SH-SY5Y (cell line): ENCODE data around the gene SHF.

ENCODE experiments used
- GATA2 ChIP-seq: IDR thresholded peaks from 2 replicates; pipeline ENCODE4 v1.6.1; 2011; ENCODE audit warnings: mild to moderate bottlenecking, low read depth, low read length
- GATA3 ChIP-seq: IDR thresholded peaks from 2 replicates; pipeline ENCODE4 v1.6.1; 2011; ENCODE audit warnings: low read depth, mild to moderate bottlenecking, low read length, moderate library complexity

SHF gene

GRCh38 chr15:45167631-45168205 is 20.0 kb downstream of the SHF start:
- TF ChIP-seq GATA3 (no peak), GATA2 (no peak)

- TF ChIP-seq GATA2 (no peak), GATA3 (no peak)
These were observed 20.7 kb downstream of the SHF start for GRCh38 chr15:45166834-45167630.

- no peak for TF ChIP-seq GATA3
These were observed 22.2 kb downstream of the SHF start for GRCh38 chr15:45165536-45165935.

- TF ChIP-seq GATA2 (no peak), GATA3 (no peak)
These were observed 22.9 kb downstream of the SHF start for GRCh38 chr15:45164914-45165313.

- TF ChIP-seq GATA3 (no peak), GATA2 (no peak)
These were observed 24.3 kb downstream of the SHF start for GRCh38 chr15:45163508-45163856.

- peak; percentile 57 for TF ChIP-seq GATA2
- no peak for TF ChIP-seq GATA3
These were observed 24.8 kb downstream of the SHF start for GRCh38 chr15:45162771-45163507.

GRCh38 chr15:45161666-45162065 is 26.1 kb downstream of the SHF start:
- TF ChIP-seq GATA3 (no peak), GATA2 (no peak)

- no peak for TF ChIP-seq GATA3
These were observed 29.8 kb downstream of the SHF start for GRCh38 chr15:45157974-45158373.

GRCh38 chr15:45156744-45157455 is 30.9 kb downstream of the SHF start:
- TF ChIP-seq GATA2 (no peak), GATA3 (no peak)

GRCh38 chr15:45155739-45156138 is 32.0 kb downstream of the SHF start:
- TF ChIP-seq GATA3 (no peak), GATA2 (no peak)

- no peak for TF ChIP-seq GATA3
- no peak for TF ChIP-seq GATA2
These were observed 35.6 kb downstream of the SHF start for GRCh38 chr15:45151998-45152828.

GRCh38 chr15:45150997-45151396 is 36.8 kb downstream of the SHF start:
- no peak for TF ChIP-seq GATA3
- TF ChIP-seq GATA2: no peak

GRCh38 chr15:45150481-45150880 is 37.3 kb downstream of the SHF start:
- TF ChIP-seq GATA2: no peak
- no peak for TF ChIP-seq GATA3

GRCh38 chr15:45149060-45149459 is 38.7 kb downstream of the SHF start:
- TF ChIP-seq GATA2 (peak; percentile 40), GATA3 (no peak)
